Epithelial cell of esophagus (primary cell): ENCODE data around the gene CHRNA4.

Source experiments
- DNase-seq: peaks from one replicate; pipeline ENCODE4 v3.0.0; 2010; ENCODE audit warnings: low read depth
- H3K4me3 ChIP-seq: 2 replicates; pipeline ENCODE4 v1.5.1; 2011; ENCODE audit warnings: mild to moderate bottlenecking, low read length, control low read depth
- TF ChIP-seq, protein P1 (sequence below): IDR thresholded peaks from 2 replicates; pipeline ENCODE4 v1.5.1; 2011; ENCODE audit warnings: low read depth, mild to moderate bottlenecking, low read length, control low read depth, inconsistent platforms; ENCODE audit not compliant: insufficient read depth; ENCODE audit errors: missing control alignments

CHRNA4 gene

DNA sequence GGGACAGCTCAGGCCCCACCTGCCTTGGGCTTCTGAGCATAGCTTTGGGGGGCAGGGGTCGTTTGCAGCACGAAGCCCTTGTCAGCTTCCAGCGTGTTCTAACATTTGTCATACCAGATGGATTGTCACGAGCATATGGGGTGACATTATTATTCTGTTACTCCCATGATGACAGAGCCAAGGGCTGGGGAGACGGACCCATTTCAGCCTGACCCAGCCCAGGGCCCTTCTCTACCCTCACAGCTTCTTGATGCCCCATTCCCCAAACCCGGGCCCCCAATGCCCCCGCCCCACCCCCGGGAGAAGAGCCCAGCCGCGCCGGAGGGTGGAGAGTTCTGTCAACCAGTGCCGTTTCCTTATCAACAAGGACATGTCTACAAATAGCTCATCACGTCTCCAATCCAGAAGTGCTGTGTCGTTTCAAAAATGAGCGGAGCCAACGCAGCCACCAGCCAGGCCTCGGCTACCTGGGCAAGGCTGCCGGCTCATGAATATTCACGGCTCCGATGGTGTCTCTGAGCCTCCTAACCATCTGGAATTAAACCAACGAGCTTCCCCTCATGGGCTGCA, 9.6 kb upstream of the CHRNA4 start:
- TF ChIP-seq, protein P1, sequence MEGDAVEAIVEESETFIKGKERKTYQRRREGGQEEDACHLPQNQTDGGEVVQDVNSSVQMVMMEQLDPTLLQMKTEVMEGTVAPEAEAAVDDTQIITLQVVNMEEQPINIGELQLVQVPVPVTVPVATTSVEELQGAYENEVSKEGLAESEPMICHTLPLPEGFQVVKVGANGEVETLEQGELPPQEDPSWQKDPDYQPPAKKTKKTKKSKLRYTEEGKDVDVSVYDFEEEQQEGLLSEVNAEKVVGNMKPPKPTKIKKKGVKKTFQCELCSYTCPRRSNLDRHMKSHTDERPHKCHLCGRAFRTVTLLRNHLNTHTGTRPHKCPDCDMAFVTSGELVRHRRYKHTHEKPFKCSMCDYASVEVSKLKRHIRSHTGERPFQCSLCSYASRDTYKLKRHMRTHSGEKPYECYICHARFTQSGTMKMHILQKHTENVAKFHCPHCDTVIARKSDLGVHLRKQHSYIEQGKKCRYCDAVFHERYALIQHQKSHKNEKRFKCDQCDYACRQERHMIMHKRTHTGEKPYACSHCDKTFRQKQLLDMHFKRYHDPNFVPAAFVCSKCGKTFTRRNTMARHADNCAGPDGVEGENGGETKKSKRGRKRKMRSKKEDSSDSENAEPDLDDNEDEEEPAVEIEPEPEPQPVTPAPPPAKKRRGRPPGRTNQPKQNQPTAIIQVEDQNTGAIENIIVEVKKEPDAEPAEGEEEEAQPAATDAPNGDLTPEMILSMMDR, result no peak
- DNase-seq, result no peak
- H3K4me3 ChIP-seq, result no peak overlapping the region

- H3K4me3 ChIP-seq, result no peak overlapping the region
- TF ChIP-seq, protein P1, result no peak
- no peak for DNase-seq
Measured at GRCh38 chr20:63369724-63370617, 8.8 kb upstream of the CHRNA4 start.

DNA sequence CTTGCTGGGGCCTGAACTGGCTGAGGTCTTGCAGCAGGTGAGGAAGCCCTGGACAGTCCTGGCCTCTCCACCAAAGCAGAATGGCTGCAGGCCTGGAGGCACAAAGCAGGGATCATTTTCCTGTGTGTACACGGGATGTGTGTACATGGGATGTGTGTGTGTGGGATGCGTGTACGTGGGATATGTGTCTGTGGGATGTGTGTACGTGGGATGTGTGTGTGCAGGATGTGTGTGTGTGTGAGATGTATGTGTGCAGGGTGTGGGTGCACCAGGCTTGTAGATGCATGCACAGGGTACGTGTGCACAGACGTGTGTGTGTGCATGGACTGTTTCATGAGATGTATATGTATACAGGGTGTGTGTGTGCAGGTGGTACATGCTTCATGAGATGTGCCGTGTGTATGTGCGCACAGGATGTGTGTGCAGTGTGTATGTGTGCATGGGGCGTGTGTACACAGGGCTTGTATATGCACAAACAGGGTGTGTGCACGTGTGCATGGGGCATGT, 7.9 kb upstream of the CHRNA4 start:
- DNase-seq, result no peak
- TF ChIP-seq, protein P1, result no peak
- H3K4me3 ChIP-seq, result no peak overlapping the region

GRCh38 chr20:63368151-63368550, 7.0 kb upstream of the CHRNA4 start:
- no peak overlapping the region for H3K4me3 ChIP-seq
- TF ChIP-seq, protein P1, result no peak
- no peak for DNase-seq

- TF ChIP-seq, protein P1, result no peak
- H3K4me3 ChIP-seq, result no peak overlapping the region
- DNase-seq, result no peak
Measured at GRCh38 chr20:63367446-63368055, 6.4 kb upstream of the CHRNA4 start.

DNA sequence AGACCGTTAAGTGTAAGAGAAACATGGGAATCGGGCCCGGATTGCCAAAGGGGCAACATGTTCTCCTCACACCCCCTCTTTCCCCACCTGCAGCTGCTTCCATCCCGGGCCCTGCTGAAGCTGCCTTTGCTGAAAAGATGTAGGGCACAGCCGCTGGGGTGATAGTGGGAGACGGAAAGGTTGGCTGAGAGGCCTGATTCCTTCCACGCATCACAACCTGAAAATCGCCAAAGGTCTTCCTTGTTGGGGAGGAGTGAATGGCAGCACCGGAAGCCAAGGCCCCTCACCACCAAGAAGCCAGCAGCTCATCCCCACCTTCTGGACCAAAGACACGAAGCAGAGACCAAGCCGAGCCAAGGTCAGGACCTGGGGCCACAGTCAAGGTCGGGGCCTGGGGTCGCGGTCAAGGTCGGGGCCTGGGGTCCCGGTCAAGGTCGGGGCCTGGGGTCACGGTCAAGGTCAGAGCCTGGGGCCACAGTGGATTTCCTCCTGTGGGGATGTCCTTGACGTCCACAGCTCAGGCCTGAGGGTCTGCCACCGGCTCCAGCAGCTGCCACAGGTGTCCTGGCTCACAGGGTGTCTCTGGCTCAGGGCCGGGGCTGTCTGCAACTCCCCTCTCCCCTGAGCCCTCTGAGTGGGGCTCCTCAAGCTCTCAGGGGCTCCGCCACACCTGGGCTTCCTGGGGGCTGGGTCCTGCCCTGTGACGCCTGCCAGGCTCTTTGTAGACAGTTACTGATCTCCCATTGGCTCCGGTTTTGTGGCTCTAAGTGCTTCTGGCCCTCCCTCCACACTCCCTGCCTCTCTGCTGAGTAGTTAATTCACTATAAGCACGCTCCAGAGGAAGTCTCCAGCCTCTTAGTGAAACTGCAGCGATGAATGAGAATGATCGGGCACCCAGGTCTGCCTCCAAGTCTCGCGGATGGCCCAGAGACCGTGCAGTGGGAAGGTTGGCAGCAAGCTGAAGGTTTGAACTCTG, 5.5 kb upstream of the CHRNA4 start:
- TF ChIP-seq, protein P1, result no peak
- no peak overlapping the region for H3K4me3 ChIP-seq
- DNase-seq, result no peak
